CD4-positive, alpha-beta T cell treated with Interleukin-10 for 1 hour (primary cell): ENCODE measurements around the gene GNB2.
"Not testable (repeated sequence)": the region's sequence is repeated elsewhere in the genome, so short reads cannot be mapped to it uniquely, and the experiment has no call there.

Source experiments
- DNase-seq: peaks from one replicate; pipeline ENCODE4 v3.0.0-alpha.2; 2020

The GNB2 gene

GRCh38 chr7:100673302-100673941 is at the start of gene GNB2:
Gene GNB2 (plus strand): TSS chr7:100673740. CDS start chr7:100676266, 2,526 bp downstream.
- DNase-seq = peak; percentile 99

- no peak for DNase-seq
Measured at GRCh38 chr7:100623951-100624824, 49.4 kb upstream of the GNB2 start.

DNA sequence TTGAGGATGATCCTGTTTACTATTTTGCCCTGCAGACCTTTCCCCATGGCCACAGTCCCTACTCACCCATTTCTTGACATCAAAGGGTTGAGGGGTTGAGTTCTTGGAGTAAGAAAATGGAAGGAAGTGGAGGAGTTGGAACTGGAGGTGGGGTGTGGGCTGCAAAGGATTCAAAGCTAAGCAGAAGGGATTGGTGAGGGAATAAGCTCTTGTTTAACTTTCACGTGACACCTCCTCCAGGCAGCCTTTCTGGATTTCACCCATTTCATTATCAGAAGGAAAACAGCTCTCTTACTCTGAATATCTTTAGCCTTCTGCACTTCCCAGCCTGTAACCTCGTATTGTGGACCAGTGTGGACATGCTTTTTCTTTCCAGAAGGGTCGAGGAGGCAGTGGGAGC is 47.5 kb upstream of the GNB2 start:
- DNase-seq = no peak

- DNase-seq = peak; percentile 93
Measured at GRCh38 chr7:100626530-100627237, 46.9 kb upstream of the GNB2 start.

- no peak for DNase-seq
Measured at GRCh38 chr7:100627238-100627549, 46.3 kb upstream of the GNB2 start.

DNA sequence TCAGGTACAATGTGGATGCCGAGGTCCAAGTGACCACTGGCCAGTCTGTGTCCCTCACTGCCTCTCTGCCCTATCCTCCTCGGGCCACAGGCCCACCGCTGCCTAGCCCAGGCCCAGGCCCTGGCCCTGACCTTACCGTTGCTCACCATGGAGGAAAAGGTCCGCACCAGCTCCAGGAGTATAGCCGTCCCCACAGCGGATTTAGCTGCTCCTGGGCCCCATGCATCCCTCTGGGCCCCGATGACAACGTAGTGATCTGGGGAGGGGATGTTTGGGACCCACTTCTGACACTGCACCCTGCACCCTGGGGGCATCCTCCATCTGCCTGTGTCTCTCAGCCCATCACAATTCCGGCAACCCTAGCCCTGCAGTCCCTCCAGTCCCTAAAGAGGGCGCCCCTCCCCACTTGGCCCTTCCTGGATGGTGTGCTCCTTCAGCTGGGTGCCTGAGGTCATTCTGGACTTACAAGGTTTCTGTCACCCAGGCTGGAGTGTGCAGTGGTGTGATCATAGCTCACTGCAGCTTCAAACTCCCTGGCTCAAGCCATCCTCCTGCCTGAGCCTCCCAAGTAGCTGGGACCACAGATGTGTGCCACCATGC is 44.3 kb upstream of the GNB2 start:
- peak; percentile 26 for DNase-seq

DNA sequence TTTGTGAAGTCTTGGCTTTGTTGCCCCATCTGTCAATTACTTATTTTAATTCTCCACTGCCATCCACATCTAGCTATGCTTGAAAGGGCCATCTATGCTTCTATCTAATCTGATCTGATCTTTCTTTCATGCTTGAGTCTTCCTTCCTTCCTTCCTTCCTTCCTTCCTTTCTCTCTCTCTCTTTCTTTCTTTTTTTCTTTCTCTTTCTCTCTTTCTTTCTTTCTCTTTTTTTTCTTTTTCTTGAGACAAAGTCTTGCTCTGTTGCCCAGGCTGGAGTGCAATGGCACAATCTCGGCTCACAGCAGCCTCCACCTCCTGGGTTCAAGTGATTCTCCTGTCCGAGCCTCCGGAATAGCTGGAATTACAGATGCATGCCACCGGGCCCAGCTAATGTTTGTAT is 43.5 kb upstream of the GNB2 start:
- no peak for DNase-seq

DNA sequence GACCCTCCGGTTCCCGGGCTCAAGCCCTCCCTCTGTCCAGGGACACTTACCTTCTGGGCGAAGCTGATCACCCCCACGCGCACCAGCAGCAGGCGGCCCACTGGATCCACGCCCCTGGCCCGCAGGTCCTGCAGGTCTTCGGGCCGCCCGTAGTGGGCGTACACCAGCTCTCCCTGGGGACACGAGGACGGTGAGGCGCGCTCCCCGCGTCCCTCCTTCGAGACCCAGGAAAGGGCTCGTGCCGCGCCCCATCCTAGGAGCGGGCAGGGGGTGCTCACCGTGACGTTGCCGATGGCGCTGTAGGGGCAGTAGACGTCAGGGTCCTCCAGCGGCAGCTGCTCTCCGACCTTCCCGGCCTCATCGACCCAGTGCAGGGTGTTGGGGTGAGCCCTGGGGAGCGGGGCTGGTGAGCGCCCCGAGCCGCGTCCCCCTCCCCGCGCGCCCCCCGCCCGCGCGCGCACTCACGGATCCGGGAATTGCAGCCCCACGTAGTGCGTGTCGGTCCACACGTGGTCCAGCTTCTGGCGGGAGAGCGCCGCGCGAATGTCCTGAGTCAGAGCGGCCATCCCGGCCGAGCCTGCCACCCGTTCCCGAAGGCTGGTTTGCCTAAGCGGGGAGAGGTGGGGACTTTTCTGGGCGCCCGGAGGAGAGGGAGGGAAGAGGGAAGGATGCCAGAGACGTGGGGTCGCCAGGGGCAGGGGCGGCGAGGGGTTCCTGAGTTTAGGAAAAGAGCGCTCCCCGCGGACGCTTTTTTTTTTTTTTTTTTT is 40.4 kb upstream of the GNB2 start:
- peak; percentile 68 for DNase-seq

DNA sequence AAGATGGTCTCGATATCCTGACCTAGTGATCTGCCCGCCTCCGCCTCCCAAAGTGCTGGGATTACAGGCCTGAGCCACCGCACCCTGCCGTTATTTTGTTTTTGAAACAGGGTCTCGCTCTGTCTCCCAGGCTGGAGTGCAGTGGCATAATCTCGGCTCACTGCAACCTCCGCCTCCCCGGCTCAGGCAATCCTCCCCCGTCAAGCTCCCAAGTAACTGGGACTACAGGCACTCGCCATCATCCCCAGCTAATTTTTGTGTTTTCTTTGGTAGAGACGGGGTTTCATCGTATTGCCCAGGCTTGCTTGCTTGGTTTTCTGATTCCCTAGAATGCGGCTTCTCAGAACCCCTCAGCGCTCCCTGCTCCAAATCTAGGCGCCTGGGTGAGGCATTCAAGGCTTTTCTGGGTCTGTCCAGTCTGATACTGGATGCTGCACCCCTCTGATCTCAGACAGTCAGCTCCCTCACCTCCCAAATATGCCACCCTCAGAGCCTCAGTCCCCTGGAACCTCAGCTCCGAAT is 33.5 kb upstream of the GNB2 start:
- DNase-seq = no peak

DNA sequence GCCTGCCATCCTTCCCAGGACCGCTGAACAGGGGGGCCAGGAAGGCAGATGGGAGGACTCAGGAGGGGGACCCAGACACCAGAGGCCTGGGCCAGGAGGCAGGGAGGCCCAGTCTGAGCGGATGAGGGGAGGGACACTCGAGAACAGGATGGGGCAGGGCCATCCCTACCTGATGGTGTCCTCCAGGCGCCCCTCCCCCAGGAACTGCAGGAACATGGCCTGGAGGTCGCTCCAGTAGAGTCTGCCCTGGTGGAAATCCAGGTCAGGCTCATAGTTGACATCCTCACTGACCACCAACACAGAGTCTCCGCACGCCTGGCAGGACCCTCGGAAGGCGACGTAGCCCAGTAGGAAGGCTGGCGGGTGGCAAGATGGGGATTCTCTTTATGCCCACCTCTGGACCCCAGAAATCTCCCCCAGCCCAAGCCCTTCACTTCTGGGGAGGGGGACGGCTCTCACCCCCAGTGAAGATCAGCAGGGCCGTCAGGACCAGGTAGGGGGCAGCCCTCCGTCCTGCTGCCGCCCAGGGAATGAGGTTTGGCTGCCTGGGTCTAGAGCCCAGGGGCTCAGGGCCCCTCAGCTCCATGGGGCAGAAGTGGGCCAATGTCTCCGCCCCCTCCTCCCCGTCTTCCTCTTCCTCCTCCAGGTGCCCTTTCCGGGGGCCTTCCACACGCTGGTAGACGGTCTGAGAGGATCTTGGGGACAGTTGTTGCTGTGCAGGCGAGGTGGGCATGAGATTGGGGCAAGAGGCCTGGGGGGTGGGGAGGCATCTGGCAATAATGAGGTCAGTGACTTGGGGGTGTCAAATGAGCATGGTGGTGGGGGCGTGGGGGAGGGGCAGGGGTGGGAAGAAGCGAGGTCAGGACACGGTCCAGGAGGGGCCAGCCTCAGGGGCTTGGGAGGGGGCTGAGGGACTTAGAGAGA is 32.8 kb upstream of the GNB2 start:
- no peak for DNase-seq

- DNase-seq = no peak
Measured at GRCh38 chr7:100641463-100641859, 32.1 kb upstream of the GNB2 start, which contains the start of gene TFR2. Gene TFR2 (minus strand): TSS chr7:100641552. CDS start chr7:100641509, 43 bp downstream.

GRCh38 chr7:100641860-100642533 is 31.5 kb upstream of the GNB2 start:
- DNase-seq = no peak

DNA sequence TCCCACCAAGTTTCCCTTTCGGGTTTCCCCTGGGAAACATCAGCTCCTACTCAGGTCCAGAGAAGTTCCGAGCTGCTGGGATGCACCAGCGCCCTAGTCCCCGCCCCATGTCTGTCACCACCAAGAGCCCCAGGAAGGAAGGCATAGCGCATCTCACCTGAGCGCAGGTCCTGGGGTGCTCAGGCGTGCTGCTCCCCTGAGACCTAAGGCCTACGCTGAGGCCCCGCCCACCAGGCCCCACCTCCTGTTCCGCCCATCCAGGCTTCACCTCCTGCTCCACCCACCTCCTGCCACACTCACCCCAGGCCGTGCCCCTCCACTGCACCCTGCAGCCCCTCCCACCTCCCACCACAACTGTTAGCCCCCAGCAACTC is 31.0 kb upstream of the GNB2 start:
- DNase-seq = peak; percentile 37

DNA sequence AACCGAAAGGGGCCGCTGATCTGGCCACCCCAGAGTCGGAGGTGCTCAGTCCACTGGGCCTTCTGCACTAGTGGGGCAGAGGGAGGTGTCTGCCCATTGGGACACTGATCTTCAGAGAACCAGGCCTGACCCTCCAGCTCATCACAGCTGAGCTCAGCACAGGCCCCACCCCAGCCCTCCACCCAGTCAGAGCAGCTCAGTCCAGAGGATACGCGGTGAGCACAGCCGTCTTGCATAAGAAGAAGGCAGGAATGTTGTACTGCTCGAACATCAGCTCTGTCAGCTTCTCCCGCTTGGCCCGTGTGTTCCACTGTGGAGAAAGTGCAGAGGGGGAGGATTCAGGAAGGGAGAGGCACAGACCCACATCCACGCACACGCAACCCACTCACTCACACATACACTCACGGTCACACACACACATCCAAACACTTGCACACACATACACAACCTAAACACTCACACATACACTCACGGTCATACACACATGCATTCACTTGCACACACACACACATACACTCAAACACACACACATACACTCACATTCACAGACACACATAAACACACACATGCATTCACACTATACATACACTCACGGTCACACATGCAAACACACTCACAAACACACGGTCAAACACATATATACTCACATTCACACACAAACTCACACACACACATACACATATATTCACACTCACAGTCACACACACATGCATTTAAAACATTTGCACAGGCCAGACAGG is 23.5 kb upstream of the GNB2 start:
- DNase-seq = no peak

GRCh38 chr7:100654908-100655831 is 18.4 kb upstream of the GNB2 start:
- DNase-seq = no peak

DNA sequence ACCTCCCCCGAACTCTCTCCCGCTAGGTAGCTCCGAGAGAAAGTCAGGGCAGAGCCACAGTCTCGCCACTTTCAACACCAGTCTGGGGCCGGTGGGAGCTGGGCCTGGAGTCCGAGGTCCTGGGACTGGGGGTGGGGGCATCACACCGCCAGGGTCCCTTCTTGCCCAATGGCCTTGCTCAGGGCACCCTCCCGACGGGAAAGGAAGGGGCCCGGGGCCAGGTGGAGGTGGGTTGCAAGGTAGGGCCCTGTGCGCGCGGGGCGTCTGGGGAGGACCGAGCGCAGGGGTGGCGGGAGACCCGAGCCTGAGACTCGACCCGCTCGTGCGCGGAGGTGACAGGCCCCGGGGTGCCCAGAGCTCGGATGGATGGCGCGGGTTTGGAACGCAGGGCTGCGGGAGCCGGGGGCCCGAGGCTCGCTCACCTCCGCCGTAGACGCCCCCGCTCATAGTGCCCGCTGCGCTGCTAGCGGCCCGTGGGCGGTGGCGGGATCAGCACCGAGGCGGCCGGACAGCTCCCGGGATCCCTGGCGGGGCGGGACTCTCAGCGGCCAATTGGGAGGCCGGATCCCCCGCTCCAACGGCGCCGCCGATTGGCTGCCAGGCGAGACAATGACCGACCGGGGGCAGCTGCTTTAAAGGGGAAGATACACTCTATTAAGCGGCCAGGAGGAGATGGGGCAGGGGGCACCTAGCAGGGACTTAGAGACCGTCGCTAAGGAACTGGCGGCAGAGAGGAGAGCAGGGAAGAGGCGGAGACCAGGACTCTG is 17.4 kb upstream of the GNB2 start, which contains the start of gene ACTL6B:
Gene ACTL6B (minus strand): TSS at position 541 of the 767 bp plus-strand sequence. CDS start 94 bp downstream, at position 447.
- DNase-seq = peak; percentile 59

DNA sequence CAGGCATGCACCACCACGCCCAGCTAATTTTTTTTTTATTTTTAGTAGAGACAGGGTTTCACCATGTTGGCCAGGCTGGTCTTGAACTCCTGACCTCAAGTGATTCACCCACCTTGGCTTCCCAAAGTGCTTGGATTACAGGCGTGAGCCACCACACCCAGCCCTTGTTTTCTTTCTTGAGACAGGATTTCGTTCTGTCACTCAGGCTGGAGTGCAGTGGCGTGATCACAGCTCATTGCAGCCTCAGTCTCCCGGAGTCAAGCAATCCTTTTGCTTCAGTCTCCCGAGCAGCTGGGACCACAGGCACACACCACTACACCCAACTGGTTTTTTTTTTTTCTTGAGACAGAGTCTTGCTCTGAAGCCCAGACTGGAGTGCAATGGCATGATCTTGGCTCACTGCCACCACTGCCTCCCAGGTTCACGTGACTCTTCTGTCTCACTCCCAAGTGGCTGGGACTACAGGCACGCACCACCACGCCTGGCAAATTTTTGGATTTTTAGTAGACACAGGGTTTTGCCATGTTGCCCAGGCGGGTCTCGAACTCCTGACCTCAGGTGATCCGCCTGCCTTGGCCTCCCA is 11.3 kb upstream of the GNB2 start:
- not testable (repeated sequence) for DNase-seq
